ENCODE measurements around the gene MRGPRD.
"Not testable (repeated sequence)": the region's sequence is repeated elsewhere in the genome, so short reads cannot be mapped to it uniquely, and the experiment has no call there.

MRGPRD gene

GRCh38 chr11:68993546-68993945 is 12.8 kb upstream of the MRGPRD start:
- DNase-seq (ENCODE audit: low read depth in 2 of 2): no peak

- DNase-seq (ENCODE audit: low read depth in 2 of 2): no peak
Observed at GRCh38 chr11:68992743-68993255, 12.0 kb upstream of the MRGPRD start.

- no peak for DNase-seq (ENCODE audit: low read depth in 2 of 2)
Observed at GRCh38 chr11:68990995-68991780, 10.4 kb upstream of the MRGPRD start.

GRCh38 chr11:68989936-68990606 is 9.3 kb upstream of the MRGPRD start:
- DNase-seq (ENCODE audit: low read depth in 2 of 2): no peak

GRCh38 chr11:68988491-68988890 is 7.7 kb upstream of the MRGPRD start:
- DNase-seq (ENCODE audit: low read depth in 2 of 2): no peak

GRCh38 chr11:68987211-68987610 is 6.4 kb upstream of the MRGPRD start:
- DNase-seq (ENCODE audit: low read depth in 2 of 2): no peak

- DNase-seq (ENCODE audit: low read depth in 2 of 2): no peak
Observed at GRCh38 chr11:68983801-68984200, 3.0 kb upstream of the MRGPRD start.

GRCh38 chr11:68982134-68982533 is 1.3 kb upstream of the MRGPRD start:
- DNase-seq (ENCODE audit: low read depth in 2 of 2): no peak

GRCh38 chr11:68979931-68980775 is 633 bp downstream of the MRGPRD start:
- no peak for DNase-seq (ENCODE audit: low read depth in 2 of 2)

GRCh38 chr11:68978931-68979594 is 1.7 kb downstream of the MRGPRD start:
- no peak for DNase-seq (ENCODE audit: low read depth in 2 of 2)

- DNase-seq (ENCODE audit: low read depth in 2 of 2): no peak
Observed at GRCh38 chr11:68978626-68978930, 2.2 kb downstream of the MRGPRD start.

GRCh38 chr11:68977781-68978625 is 2.8 kb downstream of the MRGPRD start:
- DNase-seq (ENCODE audit: low read depth in 2 of 2): no peak

GRCh38 chr11:68976563-68976962 is 4.2 kb downstream of the MRGPRD start:
- no peak for DNase-seq (ENCODE audit: low read depth in 2 of 2)

- no peak for DNase-seq (ENCODE audit: low read depth in 2 of 2)
Observed at GRCh38 chr11:68976095-68976494, 4.7 kb downstream of the MRGPRD start.

- DNase-seq (ENCODE audit: low read depth in 2 of 2): no peak
Observed at GRCh38 chr11:68974421-68975194, 6.2 kb downstream of the MRGPRD start.

- DNase-seq (ENCODE audit: low read depth in 2 of 2): not testable (repeated sequence)
Observed at GRCh38 chr11:68973706-68974105, 7.1 kb downstream of the MRGPRD start.

- no peak for DNase-seq (ENCODE audit: low read depth in 2 of 2)
Observed at GRCh38 chr11:68973219-68973618, 7.6 kb downstream of the MRGPRD start.

- DNase-seq (ENCODE audit: low read depth in 2 of 2): no peak
Observed at GRCh38 chr11:68970921-68971636, 9.7 kb downstream of the MRGPRD start.

GRCh38 chr11:68969386-68969785 is 11.4 kb downstream of the MRGPRD start:
- no peak for DNase-seq (ENCODE audit: low read depth in 2 of 2)

All from stimulated activated CD8-positive, alpha-beta memory T cell treated with anti-CD3 and anti-CD28 coated beads, Interleukin-15, amount 100 ng/mL, for 48 hours (primary cell).